ENCODE data around the gene TOE1. TPM values are rescaled to one million over a fixed set of nuclear protein-coding genes. Genes with fewer than 3 reads are reported as not detected.
A peak's percentile ranks its signal among the peaks of the same experiment; 100 is the strongest.

The TOE1 gene
- total and polyA plus RNA-seq, 9 of the 15 experiments (the other 6 are each of a cell fraction or from before 2014, with no cell fraction given): 32.1 to 85.7 (median 38.0) TPM

GRCh38 chr1:45304311-45305081 is 35.5 kb upstream of the TOE1 start (continued):
- TF ChIP-seq, protein P1, sequence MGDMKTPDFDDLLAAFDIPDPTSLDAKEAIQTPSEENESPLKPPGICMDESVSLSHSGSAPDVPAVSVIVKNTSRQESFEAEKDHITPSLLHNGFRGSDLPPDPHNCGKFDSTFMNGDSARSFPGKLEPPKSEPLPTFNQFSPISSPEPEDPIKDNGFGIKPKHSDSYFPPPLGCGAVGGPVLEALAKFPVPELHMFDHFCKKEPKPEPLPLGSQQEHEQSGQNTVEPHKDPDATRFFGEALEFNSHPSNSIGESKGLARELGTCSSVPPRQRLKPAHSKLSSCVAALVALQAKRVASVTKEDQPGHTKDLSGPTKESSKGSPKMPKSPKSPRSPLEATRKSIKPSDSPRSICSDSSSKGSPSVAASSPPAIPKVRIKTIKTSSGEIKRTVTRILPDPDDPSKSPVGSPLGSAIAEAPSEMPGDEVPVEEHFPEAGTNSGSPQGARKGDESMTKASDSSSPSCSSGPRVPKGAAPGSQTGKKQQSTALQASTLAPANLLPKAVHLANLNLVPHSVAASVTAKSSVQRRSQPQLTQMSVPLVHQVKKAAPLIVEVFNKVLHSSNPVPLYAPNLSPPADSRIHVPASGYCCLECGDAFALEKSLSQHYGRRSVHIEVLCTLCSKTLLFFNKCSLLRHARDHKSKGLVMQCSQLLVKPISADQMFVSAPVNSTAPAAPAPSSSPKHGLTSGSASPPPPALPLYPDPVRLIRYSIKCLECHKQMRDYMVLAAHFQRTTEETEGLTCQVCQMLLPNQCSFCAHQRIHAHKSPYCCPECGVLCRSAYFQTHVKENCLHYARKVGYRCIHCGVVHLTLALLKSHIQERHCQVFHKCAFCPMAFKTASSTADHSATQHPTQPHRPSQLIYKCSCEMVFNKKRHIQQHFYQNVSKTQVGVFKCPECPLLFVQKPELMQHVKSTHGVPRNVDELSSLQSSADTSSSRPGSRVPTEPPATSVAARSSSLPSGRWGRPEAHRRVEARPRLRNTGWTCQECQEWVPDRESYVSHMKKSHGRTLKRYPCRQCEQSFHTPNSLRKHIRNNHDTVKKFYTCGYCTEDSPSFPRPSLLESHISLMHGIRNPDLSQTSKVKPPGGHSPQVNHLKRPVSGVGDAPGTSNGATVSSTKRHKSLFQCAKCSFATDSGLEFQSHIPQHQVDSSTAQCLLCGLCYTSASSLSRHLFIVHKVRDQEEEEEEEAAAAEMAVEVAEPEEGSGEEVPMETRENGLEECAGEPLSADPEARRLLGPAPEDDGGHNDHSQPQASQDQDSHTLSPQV (IDR thresholded peaks at IDR 0.05): no peak; the same call in 1 of the 2 replicates
- TF ChIP-seq ESRRB (CRISPR knock-in tag; IDR thresholded peaks at IDR 0.05; ENCODE audit: borderline replicate concordance): 0 out of 2 replicates have a peak, but pooled peaks have one; percentile 60
- TF ChIP-seq ZBTB7A (IDR thresholded peaks at IDR 0.05; ENCODE audit: borderline replicate concordance, control insufficient read depth, low read depth, low read length): no peak
- no peak for TF ChIP-seq TFAM (CRISPR knock-in tag; conservative IDR thresholded peaks at IDR 0.05)
- TF ChIP-seq MAZ (CRISPR knock-in tag; conservative IDR thresholded peaks at IDR 0.05 in 1 of 2, IDR thresholded peaks at IDR 0.05 in 1 of 2): no peak
- TF ChIP-seq ZNF134 (CRISPR knock-in tag; conservative IDR thresholded peaks at IDR 0.05): no peak
- 0 out of 2 replicates have a peak, but pooled peaks have one; percentile 6 for TF ChIP-seq ZNF263 (CRISPR knock-in tag; IDR thresholded peaks at IDR 0.05; ENCODE audit: borderline replicate concordance)
- TF ChIP-seq, protein P2, sequence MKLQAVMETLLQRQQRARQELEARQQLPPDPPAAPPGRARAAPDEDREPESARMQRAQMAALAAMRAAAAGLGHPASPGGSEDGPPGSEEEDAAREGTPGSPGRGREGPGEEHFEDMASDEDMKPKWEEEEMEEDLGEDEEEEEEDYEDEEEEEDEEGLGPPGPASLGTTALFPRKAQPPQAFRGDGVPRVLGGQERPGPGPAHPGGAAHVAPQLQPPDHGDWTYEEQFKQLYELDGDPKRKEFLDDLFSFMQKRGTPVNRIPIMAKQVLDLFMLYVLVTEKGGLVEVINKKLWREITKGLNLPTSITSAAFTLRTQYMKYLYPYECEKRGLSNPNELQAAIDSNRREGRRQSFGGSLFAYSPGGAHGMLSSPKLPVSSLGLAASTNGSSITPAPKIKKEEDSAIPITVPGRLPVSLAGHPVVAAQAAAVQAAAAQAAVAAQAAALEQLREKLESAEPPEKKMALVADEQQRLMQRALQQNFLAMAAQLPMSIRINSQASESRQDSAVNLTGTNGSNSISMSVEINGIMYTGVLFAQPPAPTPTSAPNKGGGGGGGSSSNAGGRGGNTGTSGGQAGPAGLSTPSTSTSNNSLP (IDR thresholded peaks at IDR 0.05; ENCODE audit: borderline replicate concordance, low read depth, low read length): no peak
- TF ChIP-seq, protein P3, sequence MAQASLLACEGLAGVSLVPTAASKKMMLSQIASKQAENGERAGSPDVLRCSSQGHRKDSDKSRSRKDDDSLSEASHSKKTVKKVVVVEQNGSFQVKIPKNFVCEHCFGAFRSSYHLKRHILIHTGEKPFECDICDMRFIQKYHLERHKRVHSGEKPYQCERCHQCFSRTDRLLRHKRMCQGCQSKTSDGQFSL (CRISPR knock-in tag; IDR thresholded peaks at IDR 0.05): 0 out of 2 replicates have a peak, but pooled peaks have one; percentile 10
- TF ChIP-seq, protein P3 (tag; IDR thresholded peaks at IDR 0.05): no peak
- no peak for TF ChIP-seq MAFK (IDR thresholded peaks at IDR 0.05; ENCODE audit: low read length)
- TF ChIP-seq, protein P4, sequence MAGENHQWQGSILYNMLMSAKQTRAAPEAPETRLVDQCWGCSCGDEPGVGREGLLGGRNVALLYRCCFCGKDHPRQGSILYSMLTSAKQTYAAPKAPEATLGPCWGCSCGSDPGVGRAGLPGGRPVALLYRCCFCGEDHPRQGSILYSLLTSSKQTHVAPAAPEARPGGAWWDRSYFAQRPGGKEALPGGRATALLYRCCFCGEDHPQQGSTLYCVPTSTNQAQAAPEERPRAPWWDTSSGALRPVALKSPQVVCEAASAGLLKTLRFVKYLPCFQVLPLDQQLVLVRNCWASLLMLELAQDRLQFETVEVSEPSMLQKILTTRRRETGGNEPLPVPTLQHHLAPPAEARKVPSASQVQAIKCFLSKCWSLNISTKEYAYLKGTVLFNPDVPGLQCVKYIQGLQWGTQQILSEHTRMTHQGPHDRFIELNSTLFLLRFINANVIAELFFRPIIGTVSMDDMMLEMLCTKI (IDR thresholded peaks at IDR 0.05; ENCODE audit: partially characterized antibody): no peak
- TF ChIP-seq USF1 (CRISPR knock-in tag; IDR thresholded peaks at IDR 0.05): no peak
- TF ChIP-seq HOMEZ (CRISPR knock-in tag; IDR thresholded peaks at IDR 0.05): peak; percentile 63; the same call in 1 of the 2 replicates

Data from K562 (cell line).